HEK293 (cell line): Measurements from ENCODE around the gene SOX9.

Experiments used
- CTCF ChIA-PET: fragments of 350-600 bp; formaldehyde crosslinking; extraction: SDS; loops from one replicate; lab custom pipeline; 2021; ENCODE audit warnings: antibody characterized with exemption; lab: Yijun Ruan, JAX
- POLR2A ChIA-PET: fragments of 300-600 bp; formaldehyde crosslinking; extraction: SDS; loops from one replicate; lab custom pipeline; 2020; ENCODE audit warnings: antibody characterized with exemption, inconsistent platforms; lab: Yijun Ruan, JAX
- H3K27ac ChIP-seq: fragments of 200-500 bp; sonication (Bioruptor generic); 2 replicates; pipeline ENCODE4 v1.5.1; 2014; ENCODE audit warnings: low read depth, low read length, control low read depth, inconsistent platforms; ENCODE audit errors: extremely low read depth
- H3K36me3 ChIP-seq, 2 experiments: fragments of 200-500 bp in 1 of 2; sonication (Bioruptor generic) in 1 of 2; 1 replicate in 1 of 2; 2 replicates in 1 of 2; pipeline ENCODE4 v1.5.1; 2014 to 2017; ENCODE audit warnings: inconsistent platforms in 2 of 2, low read length in 2 of 2; ENCODE audit not compliant: control insufficient read depth in 2 of 2, insufficient read depth in 1 of 2
- H3K4me1 ChIP-seq: fragments of 200-500 bp; sonication (Bioruptor generic); 2 replicates; pipeline ENCODE4 v1.5.1; 2014; ENCODE audit warnings: mild to moderate bottlenecking, low read length, inconsistent platforms; ENCODE audit not compliant: control insufficient read depth, insufficient read depth
- H3K4me3 ChIP-seq: 2 replicates; pipeline ENCODE4 v1.5.1; 2011; ENCODE audit warnings: low read depth, mild to moderate bottlenecking, control low read depth, low read length, moderate library complexity
- H3K9me3 ChIP-seq: fragments of 200-500 bp; sonication (Bioruptor generic); 2 replicates; pipeline ENCODE4 v1.5.1; 2014; ENCODE audit warnings: low read depth, low read length, inconsistent platforms; ENCODE audit not compliant: control insufficient read depth, insufficient read depth
- GFI1B ChIP-seq: fragments of 450-650 bp; formaldehyde crosslinking; IDR thresholded peaks from 2 replicates; pipeline ENCODE4 v1.5.1; 2016; ENCODE audit warnings: missing biosample characterization, missing genetic modification characterization
- HOXA7 ChIP-seq: sonication (generic); formaldehyde crosslinking; IDR thresholded peaks from 2 replicates; pipeline ENCODE4 v1.8.1; 2022; ENCODE audit warnings: missing genetic modification reagents, borderline replicate concordance
- KLF1 ChIP-seq: fragments of 450-650 bp; formaldehyde crosslinking; IDR thresholded peaks from 2 replicates; pipeline ENCODE4 v1.5.1; 2016; ENCODE audit warnings: missing biosample characterization, missing genetic modification characterization
- PRDM1 ChIP-seq: fragments of 450-650 bp; formaldehyde crosslinking; IDR thresholded peaks from 2 replicates; pipeline ENCODE4; 2016; ENCODE audit warnings: missing biosample characterization, missing genetic modification characterization
- PRDM10 ChIP-seq: fragments of 450-650 bp; formaldehyde crosslinking; IDR thresholded peaks from 2 replicates; pipeline ENCODE4 v1.5.1; 2016; ENCODE audit warnings: missing biosample characterization, missing genetic modification characterization
- REST ChIP-seq: fragments of 450-650 bp; formaldehyde crosslinking; IDR thresholded peaks from 2 replicates; pipeline ENCODE4 v1.5.1; 2016; ENCODE audit warnings: missing biosample characterization, missing genetic modification characterization
- ZBTB20 ChIP-seq: fragments of 450-650 bp; formaldehyde crosslinking; IDR thresholded peaks from 2 replicates; pipeline ENCODE4 v1.5.1; 2016; ENCODE audit warnings: missing biosample characterization, missing genetic modification characterization
- ZBTB7A ChIP-seq: fragments of 450-650 bp; formaldehyde crosslinking; IDR thresholded peaks from 2 replicates; pipeline ENCODE4 v1.5.1; 2016; ENCODE audit warnings: low read depth, missing biosample characterization, missing genetic modification characterization
- ZNF146 ChIP-seq: fragments of 450-650 bp; formaldehyde crosslinking; IDR thresholded peaks from 2 replicates; pipeline ENCODE4 v1.5.1; 2016; ENCODE audit warnings: missing biosample characterization, missing genetic modification characterization
- ZNF157 ChIP-seq: fragments of 450-650 bp; formaldehyde crosslinking; IDR thresholded peaks from 2 replicates; pipeline ENCODE4 v1.5.1; 2016; ENCODE audit warnings: missing biosample characterization, missing genetic modification characterization
- ZNF341 ChIP-seq: fragments of 450-650 bp; formaldehyde crosslinking; IDR thresholded peaks from 2 replicates; pipeline ENCODE4; 2016; ENCODE audit warnings: low read depth, missing biosample characterization, missing genetic modification characterization
- ZNF362 ChIP-seq: fragments of 450-650 bp; formaldehyde crosslinking; IDR thresholded peaks from 2 replicates; pipeline ENCODE4 v1.5.1; 2016; ENCODE audit warnings: missing biosample characterization, missing genetic modification characterization
- ZNF366 ChIP-seq: fragments of 450-650 bp; formaldehyde crosslinking; conservative IDR thresholded peaks from 2 replicates; pipeline ENCODE4 v1.5.1; 2016; ENCODE audit warnings: missing biosample characterization, missing genetic modification characterization
- ZNF398 ChIP-seq: fragments of 450-650 bp; formaldehyde crosslinking; IDR thresholded peaks from 2 replicates; pipeline ENCODE4 v1.5.1; 2017; ENCODE audit warnings: missing biosample characterization, missing genetic modification characterization
- ZNF488 ChIP-seq: fragments of 450-650 bp; formaldehyde crosslinking; IDR thresholded peaks from 2 replicates; pipeline ENCODE4 v1.5.1; 2016; ENCODE audit warnings: missing biosample characterization, missing genetic modification characterization
- ZNF513 ChIP-seq: fragments of 450-650 bp; IDR thresholded peaks from 2 replicates; pipeline ENCODE4 v1.5.1; 2018; ENCODE audit warnings: missing biosample characterization, missing genetic modification characterization
- ZNF692 ChIP-seq: fragments of 450-650 bp; formaldehyde crosslinking; IDR thresholded peaks from 2 replicates; pipeline ENCODE4 v1.5.1; 2016; ENCODE audit warnings: missing biosample characterization, missing genetic modification characterization
- ZNF777 ChIP-seq: fragments of 450-650 bp; formaldehyde crosslinking; IDR thresholded peaks from 2 replicates; pipeline ENCODE4 v1.5.1; 2017; ENCODE audit warnings: missing biosample characterization, missing genetic modification characterization, borderline replicate concordance

SOX9 gene

GRCh38 chr17:72120642-72121163 is at the start of gene SOX9 (continued):
- TF ChIP-seq ZNF398 (peak; percentile 74), KLF1 (tag by site-specific recombination) (0 out of 2 replicates have a peak, but pooled peaks have one; percentile 11), PRDM10 (tag by site-specific recombination) (peak; percentile 78), ZNF146 (tag by site-specific recombination) (no peak), GFI1B (tag by site-specific recombination) (no peak), ZNF692 (tag by site-specific recombination) (no peak), ZNF157 (tag by site-specific recombination) (no peak), ZNF777 (tag by site-specific recombination) (no peak), ZNF366 (tag by site-specific recombination) (no peak), HOXA7 (CRISPR knock-in tag) (no peak), ZNF513 (tag by site-specific recombination) (no peak), ZNF341 (tag by site-specific recombination) (peak; percentile 68), REST (tag by site-specific recombination) (0 out of 2 replicates have a peak, but pooled peaks have one; percentile 8)

- Histone ChIP-seq H3K36me3 (no peaks in the 10 kb centered on the region), H3K9me3 (no peaks in the 10 kb centered on the region), H3K4me3 (no peak overlapping the region), H3K27ac (no peak overlapping the region), H3K4me1 (no peaks in the 10 kb centered on the region)
- CTCF ChIA-PET, result no interaction called here
- TF ChIP-seq ZBTB7A (tag by site-specific recombination), result no peak
- no peak for TF ChIP-seq ZNF362 (tag by site-specific recombination)
- no peak for TF ChIP-seq ZBTB20
- no peak for TF ChIP-seq PRDM1
- no peak for TF ChIP-seq ZNF488
- POLR2A ChIA-PET, result no interaction called here
Observed at GRCh38 chr17:72071330-72071729, 49.5 kb upstream of the SOX9 start.
